ENCODE results near the gene PIAS3.

PIAS3 gene

DNA sequence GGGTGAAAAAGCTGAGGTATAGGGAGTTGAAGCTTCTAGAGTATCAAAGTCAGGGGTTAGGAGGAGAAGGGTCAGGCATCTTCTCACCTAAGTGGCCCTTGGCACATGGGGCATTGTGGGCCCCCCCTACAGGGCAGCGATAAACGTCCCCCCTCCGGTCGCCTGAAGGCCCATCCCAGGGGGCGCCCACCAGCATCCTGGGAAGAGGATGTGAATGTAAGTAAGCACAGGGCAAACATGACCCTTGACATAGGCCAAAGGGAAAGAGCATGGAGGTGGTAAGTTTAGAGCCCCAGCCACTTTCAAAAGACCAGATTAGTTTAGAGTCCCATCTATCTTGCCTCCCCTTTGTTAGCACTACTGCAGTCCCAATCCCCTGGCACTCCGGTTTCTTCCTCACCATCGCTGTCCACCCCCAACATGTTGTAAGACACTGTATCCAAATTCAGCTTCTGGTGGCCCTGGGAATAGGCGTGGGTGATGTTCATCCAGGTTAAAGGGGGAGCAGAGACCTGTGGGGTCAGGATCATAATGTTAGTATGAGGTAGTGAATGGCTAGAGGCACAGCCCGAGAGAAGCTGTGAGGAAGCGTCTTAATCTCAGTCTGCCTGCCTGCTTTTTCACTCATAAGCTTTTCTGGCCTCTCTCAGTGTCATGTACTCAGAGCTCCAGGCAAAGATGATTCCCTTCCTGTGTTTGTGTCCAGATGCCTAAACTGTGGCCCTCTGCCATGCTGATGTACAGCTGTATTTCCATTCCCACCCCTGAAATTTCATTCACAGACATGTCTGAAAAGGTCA, 48.3 kb upstream of the PIAS3 start:
- peaks cover 0 to 15% of the 10 kb centered on the region in 2 experiments; a peak in 1 of 3 replicates for H3K36me3 ChIP-seq (ENCODE audit: control insufficient read depth in 2 of 2, insufficient read depth in 1 of 2, low read length in 2 of 2)
- no peak overlapping the region for H3K4me3 ChIP-seq (ENCODE audit: low read depth, low read length)
- no peaks in the 10 kb centered on the region for H3K4me1 ChIP-seq (ENCODE audit: control insufficient read depth, insufficient read depth, low read length)
- peak; percentile 71 for TF ChIP-seq ZBTB20 (tag by site-specific recombination; IDR thresholded peaks at IDR 0.05)
- TF ChIP-seq, protein P1, sequence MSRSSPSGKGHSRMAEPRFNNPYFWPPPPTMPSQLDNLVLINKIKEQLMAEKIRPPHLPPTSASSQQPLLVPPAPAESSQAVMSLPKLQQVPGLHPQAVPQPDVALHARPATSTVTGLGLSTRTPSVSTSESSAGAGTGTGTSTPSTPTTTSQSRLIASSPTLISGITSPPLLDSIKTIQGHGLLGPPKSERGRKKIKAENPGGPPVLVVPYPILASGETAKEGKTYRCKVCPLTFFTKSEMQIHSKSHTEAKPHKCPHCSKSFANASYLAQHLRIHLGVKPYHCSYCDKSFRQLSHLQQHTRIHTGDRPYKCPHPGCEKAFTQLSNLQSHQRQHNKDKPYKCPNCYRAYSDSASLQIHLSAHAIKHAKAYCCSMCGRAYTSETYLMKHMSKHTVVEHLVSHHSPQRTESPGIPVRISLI (tag by site-specific recombination; IDR thresholded peaks at IDR 0.05), result peak; percentile 23; the same call in 1 of the 2 replicates
- TF ChIP-seq, protein P2, sequence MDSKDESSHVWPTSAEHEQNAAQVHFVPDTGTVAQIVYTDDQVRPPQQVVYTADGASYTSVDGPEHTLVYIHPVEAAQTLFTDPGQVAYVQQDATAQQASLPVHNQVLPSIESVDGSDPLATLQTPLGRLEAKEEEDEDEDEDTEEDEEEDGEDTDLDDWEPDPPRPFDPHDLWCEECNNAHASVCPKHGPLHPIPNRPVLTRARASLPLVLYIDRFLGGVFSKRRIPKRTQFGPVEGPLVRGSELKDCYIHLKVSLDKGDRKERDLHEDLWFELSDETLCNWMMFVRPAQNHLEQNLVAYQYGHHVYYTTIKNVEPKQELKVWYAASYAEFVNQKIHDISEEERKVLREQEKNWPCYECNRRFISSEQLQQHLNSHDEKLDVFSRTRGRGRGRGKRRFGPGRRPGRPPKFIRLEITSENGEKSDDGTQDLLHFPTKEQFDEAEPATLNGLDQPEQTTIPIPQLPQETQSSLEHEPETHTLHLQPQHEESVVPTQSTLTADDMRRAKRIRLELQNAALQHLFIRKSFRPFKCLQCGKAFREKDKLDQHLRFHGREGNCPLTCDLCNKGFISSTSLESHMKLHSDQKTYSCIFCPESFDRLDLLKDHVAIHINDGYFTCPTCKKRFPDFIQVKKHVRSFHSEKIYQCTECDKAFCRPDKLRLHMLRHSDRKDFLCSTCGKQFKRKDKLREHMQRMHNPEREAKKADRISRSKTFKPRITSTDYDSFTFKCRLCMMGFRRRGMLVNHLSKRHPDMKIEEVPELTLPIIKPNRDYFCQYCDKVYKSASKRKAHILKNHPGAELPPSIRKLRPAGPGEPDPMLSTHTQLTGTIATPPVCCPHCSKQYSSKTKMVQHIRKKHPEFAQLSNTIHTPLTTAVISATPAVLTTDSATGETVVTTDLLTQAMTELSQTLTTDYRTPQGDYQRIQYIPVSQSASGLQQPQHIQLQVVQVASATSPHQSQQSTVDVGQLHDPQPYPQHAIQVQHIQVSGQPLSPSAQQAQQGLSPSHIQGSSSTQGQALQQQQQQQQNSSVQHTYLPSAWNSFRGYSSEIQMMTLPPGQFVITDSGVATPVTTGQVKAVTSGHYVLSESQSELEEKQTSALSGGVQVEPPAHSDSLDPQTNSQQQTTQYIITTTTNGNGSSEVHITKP (tag by site-specific recombination; IDR thresholded peaks at IDR 0.05), result no peak
- no peak overlapping the region for H3K27ac ChIP-seq (ENCODE audit: extremely low read depth, low read depth, low read length)
- ChIA-PET POLR2A (no interaction called here), CTCF (interaction anchor here (0.6 to 10.0 kb wide), 6 partner anchors 12 to 86 kb away, joined by 3 to 222 read pairs (median 11); partner anchors contain the start of genes ANKRD35, NUDT17 and RBM8A)
- no peaks in the 10 kb centered on the region for H3K9me3 ChIP-seq (ENCODE audit: control insufficient read depth, insufficient read depth, low read depth, low read length)

DNA sequence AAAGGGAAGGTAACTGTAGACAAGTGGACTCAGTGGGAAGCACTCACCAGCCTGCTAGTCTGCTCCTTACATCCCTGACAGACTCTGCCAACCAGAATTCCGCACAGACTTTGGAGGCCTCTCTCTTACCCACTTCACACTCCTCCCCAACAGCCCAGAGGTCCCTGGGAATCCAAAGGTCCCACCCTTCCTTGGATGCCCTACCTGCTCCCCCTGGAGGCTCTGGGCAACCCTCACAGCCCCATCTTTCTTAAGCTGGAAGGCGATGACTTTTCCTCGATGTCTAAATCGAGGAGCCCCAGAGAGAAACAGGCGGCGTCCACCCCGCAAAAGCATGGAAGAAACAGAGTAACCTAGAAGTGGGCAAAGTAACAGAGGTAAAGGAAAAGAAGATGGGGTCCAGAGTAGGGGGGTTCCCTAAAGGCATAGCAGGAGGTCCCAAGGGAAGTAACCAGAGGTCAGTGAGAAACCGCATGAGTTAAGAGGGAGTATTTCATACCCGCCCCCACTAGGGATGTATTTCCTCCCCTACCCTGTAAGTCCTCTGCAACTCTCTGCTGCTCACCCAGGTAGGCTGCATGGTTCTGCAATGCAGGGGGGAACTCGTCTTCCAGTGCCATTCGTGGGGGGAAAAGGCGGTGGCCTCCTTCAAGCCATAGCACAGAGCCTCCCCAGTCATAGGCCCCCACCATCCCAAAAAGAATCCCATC, 42.6 kb upstream of the PIAS3 start:
- Histone ChIP-seq H3K36me3 (ENCODE audit: control insufficient read depth in 2 of 2, insufficient read depth in 1 of 2, low read length in 2 of 2) (no peaks in the 10 kb centered on the region), H3K27ac (ENCODE audit: extremely low read depth, low read depth, low read length) (no peak overlapping the region), H3K4me3 (ENCODE audit: low read depth, low read length) (no peak overlapping the region), H3K9me3 (ENCODE audit: control insufficient read depth, insufficient read depth, low read depth, low read length) (no peaks in the 10 kb centered on the region), H3K4me1 (ENCODE audit: control insufficient read depth, insufficient read depth, low read length) (no peaks in the 10 kb centered on the region)
- ChIA-PET POLR2A (interaction anchor here (1.0 kb wide), 1 partner anchor 10 kb away, joined by 3 read pairs; no protein-coding TSS in a partner anchor), CTCF (interaction anchor here (1.3 to 4.5 kb wide), 2 partner anchors 9 kb away, joined by 6 to 18 read pairs; partner anchors contain the start of gene ITGA10)
- no peak for TF ChIP-seq ZNF791 (tag by site-specific recombination; IDR thresholded peaks at IDR 0.05)
- TF ChIP-seq, protein P3, sequence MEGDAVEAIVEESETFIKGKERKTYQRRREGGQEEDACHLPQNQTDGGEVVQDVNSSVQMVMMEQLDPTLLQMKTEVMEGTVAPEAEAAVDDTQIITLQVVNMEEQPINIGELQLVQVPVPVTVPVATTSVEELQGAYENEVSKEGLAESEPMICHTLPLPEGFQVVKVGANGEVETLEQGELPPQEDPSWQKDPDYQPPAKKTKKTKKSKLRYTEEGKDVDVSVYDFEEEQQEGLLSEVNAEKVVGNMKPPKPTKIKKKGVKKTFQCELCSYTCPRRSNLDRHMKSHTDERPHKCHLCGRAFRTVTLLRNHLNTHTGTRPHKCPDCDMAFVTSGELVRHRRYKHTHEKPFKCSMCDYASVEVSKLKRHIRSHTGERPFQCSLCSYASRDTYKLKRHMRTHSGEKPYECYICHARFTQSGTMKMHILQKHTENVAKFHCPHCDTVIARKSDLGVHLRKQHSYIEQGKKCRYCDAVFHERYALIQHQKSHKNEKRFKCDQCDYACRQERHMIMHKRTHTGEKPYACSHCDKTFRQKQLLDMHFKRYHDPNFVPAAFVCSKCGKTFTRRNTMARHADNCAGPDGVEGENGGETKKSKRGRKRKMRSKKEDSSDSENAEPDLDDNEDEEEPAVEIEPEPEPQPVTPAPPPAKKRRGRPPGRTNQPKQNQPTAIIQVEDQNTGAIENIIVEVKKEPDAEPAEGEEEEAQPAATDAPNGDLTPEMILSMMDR (tag by site-specific recombination; IDR thresholded peaks at IDR 0.05), result 0 out of 2 replicates have a peak, but pooled peaks have one; percentile 7

DNA sequence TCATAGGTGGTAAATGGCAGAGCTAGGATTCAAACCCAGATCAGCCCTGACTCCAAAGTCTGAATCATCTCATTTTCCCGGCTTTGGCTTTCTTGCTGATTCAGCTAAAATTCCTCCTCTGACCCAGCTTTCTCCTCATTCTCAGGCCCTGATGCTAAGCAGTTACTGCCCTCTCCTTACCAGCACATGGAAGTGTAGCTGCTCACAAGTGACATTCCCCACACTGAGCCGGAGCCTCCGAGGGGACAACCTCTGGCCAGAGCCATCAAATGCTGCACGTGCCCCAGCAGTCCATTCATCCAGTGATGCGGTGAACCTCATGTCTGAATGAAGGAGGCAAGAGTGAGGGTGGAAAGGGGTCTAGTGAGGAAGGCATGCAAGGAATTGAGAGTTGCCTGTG, 39.9 kb upstream of the PIAS3 start:
- Histone ChIP-seq H3K36me3 (ENCODE audit: control insufficient read depth in 2 of 2, insufficient read depth in 1 of 2, low read length in 2 of 2) (no peaks in the 10 kb centered on the region), H3K4me3 (ENCODE audit: low read depth, low read length) (no peak overlapping the region), H3K4me1 (ENCODE audit: control insufficient read depth, insufficient read depth, low read length) (no peaks in the 10 kb centered on the region), H3K9me3 (ENCODE audit: control insufficient read depth, insufficient read depth, low read depth, low read length) (no peaks in the 10 kb centered on the region), H3K27ac (ENCODE audit: extremely low read depth, low read depth, low read length) (no peak overlapping the region)
- POLR2A ChIA-PET, result no interaction called here
- TF ChIP-seq ZNF37A (tag by site-specific recombination; IDR thresholded peaks at IDR 0.05) (no peak), ZNF112 (tag by site-specific recombination; IDR thresholded peaks at IDR 0.05) (no peak), ZFHX2 (tag by site-specific recombination; conservative IDR thresholded peaks at IDR 0.05) (no peak), ZBTB1 (tag by site-specific recombination; IDR thresholded peaks at IDR 0.05) (no peak)
- TF ChIP-seq, protein P4, sequence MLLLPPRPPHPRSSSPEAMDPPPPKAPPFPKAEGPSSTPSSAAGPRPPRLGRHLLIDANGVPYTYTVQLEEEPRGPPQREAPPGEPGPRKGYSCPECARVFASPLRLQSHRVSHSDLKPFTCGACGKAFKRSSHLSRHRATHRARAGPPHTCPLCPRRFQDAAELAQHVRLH (tag by site-specific recombination; IDR thresholded peaks at IDR 0.05), result no peak
- TF ChIP-seq, protein P5, sequence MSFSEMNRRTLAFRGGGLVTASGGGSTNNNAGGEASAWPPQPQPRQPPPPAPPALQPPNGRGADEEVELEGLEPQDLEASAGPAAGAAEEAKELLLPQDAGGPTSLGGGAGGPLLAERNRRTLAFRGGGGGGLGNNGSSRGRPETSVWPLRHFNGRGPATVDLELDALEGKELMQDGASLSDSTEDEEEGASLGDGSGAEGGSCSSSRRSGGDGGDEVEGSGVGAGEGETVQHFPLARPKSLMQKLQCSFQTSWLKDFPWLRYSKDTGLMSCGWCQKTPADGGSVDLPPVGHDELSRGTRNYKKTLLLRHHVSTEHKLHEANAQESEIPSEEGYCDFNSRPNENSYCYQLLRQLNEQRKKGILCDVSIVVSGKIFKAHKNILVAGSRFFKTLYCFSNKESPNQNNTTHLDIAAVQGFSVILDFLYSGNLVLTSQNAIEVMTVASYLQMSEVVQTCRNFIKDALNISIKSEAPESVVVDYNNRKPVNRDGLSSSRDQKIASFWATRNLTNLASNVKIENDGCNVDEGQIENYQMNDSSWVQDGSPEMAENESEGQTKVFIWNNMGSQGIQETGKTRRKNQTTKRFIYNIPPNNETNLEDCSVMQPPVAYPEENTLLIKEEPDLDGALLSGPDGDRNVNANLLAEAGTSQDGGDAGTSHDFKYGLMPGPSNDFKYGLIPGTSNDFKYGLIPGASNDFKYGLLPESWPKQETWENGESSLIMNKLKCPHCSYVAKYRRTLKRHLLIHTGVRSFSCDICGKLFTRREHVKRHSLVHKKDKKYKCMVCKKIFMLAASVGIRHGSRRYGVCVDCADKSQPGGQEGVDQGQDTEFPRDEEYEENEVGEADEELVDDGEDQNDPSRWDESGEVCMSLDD (tag by site-specific recombination; IDR thresholded peaks at IDR 0.05), result no peak
- TF ChIP-seq, protein P6, sequence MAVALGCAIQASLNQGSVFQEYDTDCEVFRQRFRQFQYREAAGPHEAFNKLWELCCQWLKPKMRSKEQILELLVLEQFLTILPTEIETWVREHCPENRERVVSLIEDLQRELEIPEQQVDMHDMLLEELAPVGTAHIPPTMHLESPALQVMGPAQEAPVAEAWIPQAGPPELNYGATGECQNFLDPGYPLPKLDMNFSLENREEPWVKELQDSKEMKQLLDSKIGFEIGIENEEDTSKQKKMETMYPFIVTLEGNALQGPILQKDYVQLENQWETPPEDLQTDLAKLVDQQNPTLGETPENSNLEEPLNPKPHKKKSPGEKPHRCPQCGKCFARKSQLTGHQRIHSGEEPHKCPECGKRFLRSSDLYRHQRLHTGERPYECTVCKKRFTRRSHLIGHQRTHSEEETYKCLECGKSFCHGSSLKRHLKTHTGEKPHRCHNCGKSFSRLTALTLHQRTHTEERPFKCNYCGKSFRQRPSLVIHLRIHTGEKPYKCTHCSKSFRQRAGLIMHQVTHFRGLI (tag by site-specific recombination; IDR thresholded peaks at IDR 0.05), result no peak
- CTCF ChIA-PET, result interaction anchor here (2.3 to 4.5 kb wide), 2 partner anchors 7 to 11 kb away, joined by 15 to 18 read pairs; partner anchors contain the start of gene ITGA10

All from HEK293 (cell line).